ENCODE measurements around the gene CTPS1. TPM values are rescaled to one million over a fixed set of nuclear protein-coding genes. Genes with fewer than 3 reads are reported as not detected.

Gene CTPS1, protein sequence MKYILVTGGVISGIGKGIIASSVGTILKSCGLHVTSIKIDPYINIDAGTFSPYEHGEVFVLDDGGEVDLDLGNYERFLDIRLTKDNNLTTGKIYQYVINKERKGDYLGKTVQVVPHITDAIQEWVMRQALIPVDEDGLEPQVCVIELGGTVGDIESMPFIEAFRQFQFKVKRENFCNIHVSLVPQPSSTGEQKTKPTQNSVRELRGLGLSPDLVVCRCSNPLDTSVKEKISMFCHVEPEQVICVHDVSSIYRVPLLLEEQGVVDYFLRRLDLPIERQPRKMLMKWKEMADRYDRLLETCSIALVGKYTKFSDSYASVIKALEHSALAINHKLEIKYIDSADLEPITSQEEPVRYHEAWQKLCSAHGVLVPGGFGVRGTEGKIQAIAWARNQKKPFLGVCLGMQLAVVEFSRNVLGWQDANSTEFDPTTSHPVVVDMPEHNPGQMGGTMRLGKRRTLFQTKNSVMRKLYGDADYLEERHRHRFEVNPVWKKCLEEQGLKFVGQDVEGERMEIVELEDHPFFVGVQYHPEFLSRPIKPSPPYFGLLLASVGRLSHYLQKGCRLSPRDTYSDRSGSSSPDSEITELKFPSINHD
- 41.2 and 43.8 TPM in 2 replicates for total RNA-seq (2014; rRNA removed; shearing (Covaris generic))

DNA sequence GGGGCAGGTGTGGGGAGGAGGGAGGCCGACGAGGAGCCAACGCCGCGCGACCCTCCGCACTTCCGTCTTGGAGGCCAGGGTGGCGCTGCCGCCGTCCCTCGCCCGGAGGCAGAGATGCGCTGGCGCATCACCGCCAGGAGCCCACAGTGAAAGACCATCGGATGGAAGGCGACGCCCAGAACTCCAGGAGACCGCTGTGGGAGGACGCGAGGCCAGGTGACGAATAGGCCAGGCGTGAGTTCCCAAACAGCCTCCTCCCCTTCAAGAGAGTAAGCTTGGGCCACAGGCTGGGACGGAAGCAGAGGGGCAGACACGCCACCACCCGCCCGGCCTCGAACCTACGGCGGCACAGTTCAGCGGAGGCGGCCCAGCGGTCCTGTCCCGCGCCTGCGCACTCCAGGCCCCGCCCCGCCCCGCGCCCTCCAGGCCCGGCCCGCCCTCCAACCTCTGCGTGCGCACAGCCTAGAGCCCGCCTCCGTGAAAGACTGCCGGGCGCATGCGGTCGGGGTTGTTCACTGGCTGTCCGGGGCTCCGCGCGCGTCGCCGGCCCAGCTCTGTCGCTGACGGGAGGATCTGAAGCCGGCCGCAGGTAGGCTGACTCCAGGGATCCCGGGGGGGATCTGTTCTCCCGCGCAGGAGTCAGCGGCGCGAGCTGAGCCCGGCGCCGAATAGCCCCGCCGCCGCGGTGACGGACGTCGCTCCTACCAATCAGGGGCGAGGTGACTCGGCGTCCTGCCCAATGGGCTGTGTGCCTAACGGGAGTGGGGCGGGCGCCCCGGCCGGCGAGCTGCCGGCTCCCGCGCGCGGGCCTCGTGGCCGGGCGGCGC lies at the start of gene CTPS1:
TSS of gene CTPS1 (plus strand) at position 456 of the 827 bp plus-strand sequence. CDS start 3,595 bp downstream, outside the sequence.
- peak; percentile 80 for DNase-seq (ENCODE audit: low spot score)

GRCh38 chr1:40930174-40930964 lies 49.1 kb upstream of the CTPS1 start:
- DNase-seq (ENCODE audit: low spot score): no peak

DNA sequence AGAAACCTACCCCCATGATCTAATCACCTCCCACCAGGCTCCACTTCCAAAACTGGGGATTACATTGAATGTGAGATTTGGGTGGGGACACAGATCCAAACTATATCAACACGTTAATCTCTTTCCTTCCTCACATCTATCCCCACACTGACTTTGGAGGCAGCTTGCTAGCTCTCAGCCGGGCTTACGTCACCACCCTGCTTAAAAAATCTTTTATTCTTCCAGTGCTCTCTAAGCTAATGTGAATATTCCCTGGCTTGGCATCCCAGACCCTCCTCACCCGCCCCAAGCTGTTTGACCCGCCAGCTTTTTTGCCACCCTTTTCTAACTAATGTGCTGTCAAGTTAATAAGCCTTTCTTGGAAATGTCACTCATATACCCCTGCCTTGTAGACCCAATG lies 47.9 kb upstream of the CTPS1 start:
- DNase-seq (ENCODE audit: low spot score): no peak

DNA sequence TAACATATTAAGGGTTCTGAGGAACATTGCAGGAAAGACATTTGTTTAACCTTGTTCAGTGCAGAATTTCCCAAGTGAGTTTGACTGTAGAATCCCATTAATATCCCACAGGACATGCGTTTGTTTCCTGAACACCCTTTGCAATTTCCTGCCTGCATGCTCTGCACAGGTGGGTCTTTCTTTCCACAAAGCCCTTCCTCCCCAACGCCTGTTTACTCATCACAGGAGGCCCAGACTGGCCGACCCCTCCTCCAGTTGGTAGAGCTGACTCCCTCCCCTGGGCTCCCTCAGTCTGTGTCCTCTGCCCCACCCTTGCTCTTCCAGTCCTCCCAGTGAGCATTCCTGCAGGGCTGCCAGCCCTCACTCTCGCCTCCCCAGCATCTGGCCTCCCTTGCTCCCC lies 47.5 kb upstream of the CTPS1 start:
- no peak for DNase-seq (ENCODE audit: low spot score)

DNA sequence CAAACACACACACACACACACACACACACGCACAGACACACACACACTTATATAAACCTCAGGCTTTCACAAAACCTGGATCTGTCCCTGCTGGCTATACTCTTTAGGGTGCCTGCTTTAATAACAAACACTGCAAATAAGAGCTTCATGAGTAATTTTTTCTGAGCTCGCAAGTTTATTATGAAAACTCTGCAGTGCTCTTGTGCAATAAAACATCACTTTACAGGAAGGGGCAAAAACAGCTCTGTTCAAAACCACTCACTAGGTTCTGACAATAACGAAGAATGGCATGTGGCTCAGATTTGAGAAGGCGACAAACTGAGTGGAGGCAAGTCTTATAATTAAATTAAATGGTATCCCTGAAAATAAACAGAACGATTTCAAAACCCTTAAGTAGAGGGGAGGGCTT lies 42.6 kb upstream of the CTPS1 start:
- DNase-seq (ENCODE audit: low spot score): no peak

DNA sequence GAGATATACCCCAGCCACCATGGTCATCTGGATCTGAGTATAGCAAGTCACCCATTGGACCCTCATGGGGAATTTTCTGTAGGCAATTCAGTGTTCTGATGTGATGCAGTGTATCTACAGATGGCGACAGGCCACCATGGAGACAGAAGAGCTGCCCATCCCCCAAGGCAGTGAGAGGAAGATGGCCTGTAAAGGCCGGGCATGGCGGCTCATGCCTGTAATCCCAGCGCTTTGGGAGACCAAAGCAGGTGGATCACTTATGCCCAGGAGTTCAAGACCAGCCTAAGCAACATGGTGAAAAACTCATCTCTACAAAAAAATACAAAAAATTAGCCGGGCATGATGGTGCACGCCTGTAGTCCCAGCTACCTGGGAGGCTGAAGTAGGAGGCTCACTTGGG lies 41.1 kb upstream of the CTPS1 start:
- no peak for DNase-seq (ENCODE audit: low spot score)

DNA sequence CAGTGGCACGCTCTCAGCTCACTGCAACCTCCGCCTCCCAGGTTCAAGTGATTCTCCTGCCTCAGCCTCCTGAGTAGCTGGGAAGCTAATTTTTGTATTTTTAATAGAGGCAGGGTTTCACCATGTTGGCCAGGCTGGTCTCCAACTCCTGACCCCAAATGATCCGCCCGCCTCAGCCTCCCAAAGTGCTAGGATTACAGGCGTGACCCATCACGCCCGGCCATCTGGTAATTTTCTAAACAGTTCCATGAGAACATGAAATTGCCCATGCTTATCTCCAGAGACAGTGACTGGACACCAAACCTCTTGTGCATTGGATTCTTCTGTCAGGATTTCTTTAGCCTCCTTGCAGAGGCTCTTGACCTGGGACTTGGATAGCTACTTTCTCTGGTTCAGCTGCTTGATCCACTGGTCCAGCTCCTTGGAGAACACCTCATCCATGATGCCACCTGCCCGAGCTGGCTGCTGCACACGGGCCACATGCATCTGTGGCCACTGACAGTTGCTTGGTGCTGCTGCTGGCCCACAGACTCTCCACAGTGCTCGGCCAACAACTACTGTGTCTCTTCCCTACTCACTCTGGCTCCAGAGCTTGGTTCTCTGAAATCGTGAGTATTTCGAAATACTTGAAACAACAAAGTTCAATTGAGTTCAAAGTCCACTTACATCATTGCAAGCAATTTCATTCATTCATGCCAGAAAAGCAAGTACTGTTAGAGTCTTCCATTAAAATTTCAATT lies 40.0 kb upstream of the CTPS1 start:
- no peak for DNase-seq (ENCODE audit: low spot score)

GRCh38 chr1:40944326-40944725 lies 35.2 kb upstream of the CTPS1 start:
- no peak for DNase-seq (ENCODE audit: low spot score)

GRCh38 chr1:40944841-40945430 lies 34.6 kb upstream of the CTPS1 start:
- no peak for DNase-seq (ENCODE audit: low spot score)

GRCh38 chr1:40945491-40945973 lies 34.0 kb upstream of the CTPS1 start:
- no peak for DNase-seq (ENCODE audit: low spot score)

DNA sequence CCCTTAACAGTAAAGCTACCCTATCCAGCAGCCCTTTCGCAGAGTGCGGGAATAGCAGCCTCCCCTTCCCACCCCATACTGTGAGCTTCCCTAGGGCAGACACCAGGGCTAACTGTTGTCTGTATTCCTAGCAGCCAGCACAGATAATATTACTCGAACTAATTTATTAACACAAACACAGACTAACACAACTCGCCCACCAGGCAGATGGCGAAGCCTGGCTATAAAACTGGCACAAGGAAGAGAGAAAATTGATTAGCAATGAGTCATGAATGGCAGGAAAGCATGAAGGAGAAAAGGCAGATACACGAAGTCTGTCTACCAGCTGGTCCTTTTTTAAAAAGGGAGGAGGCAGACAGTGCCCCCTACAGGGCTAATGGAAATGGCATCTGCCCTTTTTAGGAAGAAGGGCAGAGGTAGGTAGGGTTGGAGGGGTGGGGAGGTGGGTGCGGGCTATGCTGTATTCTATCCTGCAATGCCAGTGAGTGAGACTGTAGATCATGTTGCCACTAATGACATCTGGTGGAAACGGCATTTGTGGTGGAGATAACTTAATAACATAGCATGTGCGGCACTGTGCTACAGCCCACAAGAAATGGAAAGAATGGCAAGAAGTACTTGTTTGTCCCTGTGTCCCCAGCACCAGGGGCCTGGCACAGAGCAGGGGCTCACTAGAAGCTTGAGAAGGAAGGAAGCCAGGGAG lies 30.6 kb upstream of the CTPS1 start:
- peak; percentile 64 for DNase-seq (ENCODE audit: low spot score)

DNA sequence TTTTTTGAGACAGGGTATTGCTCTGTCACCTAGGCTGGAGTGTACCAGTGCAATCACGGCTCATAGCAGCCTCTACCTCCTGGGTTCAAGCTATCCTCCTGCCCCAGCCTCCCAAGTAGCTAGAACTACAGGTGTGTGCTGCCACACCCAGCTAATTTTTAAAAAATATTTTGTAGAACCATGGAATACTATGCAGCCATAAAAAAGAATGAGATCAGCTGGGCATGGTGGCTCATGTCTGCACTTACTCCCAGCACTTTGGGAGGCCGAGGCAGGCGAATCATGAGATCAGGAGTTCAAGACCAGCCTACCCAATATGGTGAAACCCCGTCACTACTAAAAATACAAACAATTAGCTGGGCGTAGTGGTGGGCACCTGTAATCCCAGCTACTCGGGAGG lies 29.9 kb upstream of the CTPS1 start:
- no peak for DNase-seq (ENCODE audit: low spot score)

DNA sequence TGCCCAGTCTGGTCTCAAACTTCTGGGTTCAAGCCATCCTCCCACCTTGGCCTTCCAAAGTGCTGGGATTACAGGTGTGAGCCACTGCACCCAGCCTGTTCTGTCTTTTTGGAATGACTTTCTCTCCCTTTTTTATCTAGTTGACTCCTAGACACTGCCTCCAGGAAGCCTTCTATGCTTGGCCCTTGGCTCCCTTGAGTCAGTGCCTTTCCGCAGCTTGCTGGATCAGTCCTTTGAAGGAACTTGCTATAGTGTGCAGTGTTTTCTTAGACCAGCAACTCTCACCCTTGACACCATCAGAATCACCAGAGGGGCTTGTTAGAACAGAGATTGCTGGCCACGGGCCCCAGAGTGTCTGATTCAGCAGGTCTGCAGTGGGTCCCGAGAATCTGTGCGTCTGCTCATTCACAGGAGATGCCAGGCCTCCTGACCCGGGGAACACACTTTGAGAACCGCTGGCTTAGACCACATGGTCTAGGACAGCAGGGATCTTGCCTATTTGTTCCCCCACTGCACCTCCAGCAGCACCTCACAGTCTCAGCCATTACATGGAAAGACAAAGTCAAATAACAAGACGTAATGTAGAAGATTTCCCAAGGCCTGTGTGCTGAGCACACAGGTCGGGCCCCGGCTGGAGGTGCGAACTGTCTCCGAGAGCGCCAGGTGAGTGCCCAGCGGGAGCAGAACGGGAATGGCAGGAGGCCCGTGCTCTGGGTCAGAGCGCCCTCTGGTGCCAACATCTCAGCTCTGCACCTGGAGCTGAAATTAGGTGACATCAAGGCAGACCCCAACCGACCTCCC lies 27.4 kb upstream of the CTPS1 start:
- peak; percentile 42 for DNase-seq (ENCODE audit: low spot score)

- DNase-seq (ENCODE audit: low spot score): no peak
These were observed 26.7 kb upstream of the CTPS1 start for GRCh38 chr1:40952744-40953315.

DNA sequence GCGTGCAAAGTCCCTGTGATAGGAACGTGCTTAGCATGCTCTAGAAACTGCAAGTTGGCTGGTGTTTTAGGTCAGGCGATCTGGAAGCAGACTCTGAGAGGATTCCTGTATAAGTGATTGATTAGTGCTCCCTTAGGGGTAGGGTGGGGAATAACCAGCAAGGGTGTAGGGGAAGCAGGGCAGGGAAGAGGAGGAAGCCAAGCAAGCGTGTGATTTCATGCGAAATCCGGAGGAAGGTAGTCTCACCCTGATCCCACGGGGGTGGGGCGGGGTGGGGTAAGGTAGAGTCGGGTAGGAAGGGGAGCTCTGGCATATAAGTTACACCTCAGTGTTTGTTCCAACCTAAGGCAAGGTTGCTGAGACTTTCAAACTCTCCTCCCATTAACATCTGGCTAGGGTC lies 24.9 kb upstream of the CTPS1 start:
- DNase-seq (ENCODE audit: low spot score): no peak

GRCh38 chr1:40955266-40955665 lies 24.2 kb upstream of the CTPS1 start:
- no peak for DNase-seq (ENCODE audit: low spot score)

DNA sequence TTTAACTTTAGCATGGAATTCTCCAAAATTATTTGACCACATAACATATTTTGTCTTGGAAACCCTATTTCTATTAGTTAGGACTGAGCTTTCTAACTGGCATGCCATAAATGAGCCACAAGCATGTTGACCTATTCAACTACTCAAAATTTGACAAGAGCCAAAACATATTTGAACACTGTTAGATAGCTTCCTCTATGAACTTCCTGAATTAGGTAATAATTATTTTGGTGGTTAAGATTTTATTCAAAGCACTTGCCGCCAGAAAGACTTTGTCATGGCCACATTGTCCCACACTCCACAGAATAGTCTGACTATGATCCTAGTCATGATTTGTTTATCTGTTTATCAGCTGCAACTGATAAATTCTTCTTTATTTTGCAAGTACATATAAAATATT lies 23.1 kb upstream of the CTPS1 start:
- DNase-seq (ENCODE audit: low spot score): no peak

GRCh38 chr1:40958210-40958609 lies 21.3 kb upstream of the CTPS1 start:
- DNase-seq (ENCODE audit: low spot score): no peak

- no peak for DNase-seq (ENCODE audit: low spot score)
These were observed 14.0 kb upstream of the CTPS1 start for GRCh38 chr1:40965531-40965930.

Measured in A172 (cell line).